ENCODE data around the gene FCN1.

DNA sequence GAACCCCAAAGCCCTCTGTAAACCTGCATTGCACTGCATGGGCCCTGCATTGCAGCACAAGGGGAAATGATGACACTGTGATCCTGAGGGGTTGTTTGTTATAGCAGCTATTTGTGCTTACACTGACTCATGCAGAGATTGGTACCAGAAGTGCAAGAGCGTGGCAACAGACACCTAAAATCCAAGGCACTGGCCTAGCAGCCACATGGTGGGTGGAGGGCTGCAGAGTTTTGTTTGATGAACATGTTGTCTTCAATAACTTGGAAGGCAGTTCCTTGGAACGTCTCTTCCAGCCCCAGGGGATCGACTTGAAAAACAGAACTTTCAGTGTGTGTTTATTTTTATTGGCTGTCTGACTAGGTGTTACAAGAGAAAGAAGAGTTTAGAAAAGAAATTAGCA is 22.6 kb downstream of the FCN1 start:
- TF ChIP-seq EZH2phosphoT487 (IDR thresholded peaks at IDR 0.05; ENCODE audit: low read length), result no peak
- no peak for TF ChIP-seq CTCF (IDR thresholded peaks at IDR 0.05; ENCODE audit: low read length)
